GM12878 (cell line): ENCODE data around the gene AFAP1.

Experiments used
- GATAD2B ChIP-seq: fragments of 450-650 bp; conservative IDR thresholded peaks from 2 replicates; pipeline ENCODE4 v1.6.1; 2017; ENCODE audit warnings: low read depth, mild to moderate bottlenecking, moderate library complexity
- NR2C2 ChIP-seq: IDR thresholded peaks from 2 replicates; pipeline ENCODE4 v1.6.1; 2011; ENCODE audit warnings: borderline replicate concordance, low read depth; ENCODE audit not compliant: control insufficient read depth, insufficient read length
- RAD21 ChIP-seq: IDR thresholded peaks from 2 replicates; pipeline ENCODE4 v1.6.1; 2011; ENCODE audit warnings: mild to moderate bottlenecking, low read depth, low read length, moderate library complexity; ENCODE audit not compliant: insufficient read depth
- RFX5 ChIP-seq: IDR thresholded peaks from 2 replicates; pipeline ENCODE4 v1.6.1; 2011; ENCODE audit warnings: low read depth, low read length, improper control_type of control experiment
- SIN3A ChIP-seq: IDR thresholded peaks from 2 replicates; pipeline ENCODE4 v1.6.1; 2012; ENCODE audit warnings: low read depth, low read length, improper control_type of control experiment
- ZZZ3 ChIP-seq: IDR thresholded peaks from 2 replicates; pipeline ENCODE4 v1.6.1; 2011; ENCODE audit warnings: low read depth; ENCODE audit not compliant: control insufficient read depth, insufficient read length
- TF ChIP-seq, protein P1 (sequence below): IDR thresholded peaks from 2 replicates; pipeline ENCODE4 v1.6.1; 2011; ENCODE audit warnings: low read depth, low read length, improper control_type of control experiment, borderline replicate concordance
- TF ChIP-seq, protein P2 (sequence below), 3 experiments: IDR thresholded peaks in 2 of 3; conservative IDR thresholded peaks in 1 of 3; 2 replicates each; pipeline ENCODE4 v1.5.1; 2011; ENCODE audit warnings: low read depth in 3 of 3, low read length in 3 of 3, mild to moderate bottlenecking in 3 of 3, control low read depth in 2 of 3, moderate library complexity in 2 of 3, inconsistent platforms in 1 of 3, mixed read lengths in 1 of 3; ENCODE audit not compliant: control insufficient read depth in 2 of 3, insufficient read depth in 1 of 3; ENCODE audit errors: extremely low read depth in 1 of 3
- TF ChIP-seq, protein P3 (sequence below): fragments of 450-650 bp; IDR thresholded peaks from 2 replicates; pipeline ENCODE4 v1.6.1; 2016; ENCODE audit warnings: mild to moderate bottlenecking

DNA sequence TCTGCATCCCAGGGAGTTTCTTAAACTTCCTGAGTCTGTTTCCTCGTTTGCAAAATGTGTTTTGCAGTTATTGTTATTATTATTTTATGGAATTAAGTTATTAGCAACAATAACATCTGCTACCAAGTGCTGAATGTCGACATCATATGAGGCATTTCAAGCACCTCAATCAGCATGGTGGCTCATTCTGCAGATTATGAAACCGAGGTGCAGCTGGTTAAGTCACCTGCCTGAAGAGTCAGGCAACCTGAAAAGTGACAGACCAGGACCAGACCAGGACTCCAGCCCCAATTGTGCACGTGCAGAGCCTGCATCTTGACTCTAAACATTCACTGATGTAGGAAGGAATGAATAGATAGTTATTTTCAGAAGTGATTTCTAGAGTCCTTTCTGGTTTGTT, 99.8 kb downstream of the AFAP1 start:
- TF ChIP-seq, protein P1, sequence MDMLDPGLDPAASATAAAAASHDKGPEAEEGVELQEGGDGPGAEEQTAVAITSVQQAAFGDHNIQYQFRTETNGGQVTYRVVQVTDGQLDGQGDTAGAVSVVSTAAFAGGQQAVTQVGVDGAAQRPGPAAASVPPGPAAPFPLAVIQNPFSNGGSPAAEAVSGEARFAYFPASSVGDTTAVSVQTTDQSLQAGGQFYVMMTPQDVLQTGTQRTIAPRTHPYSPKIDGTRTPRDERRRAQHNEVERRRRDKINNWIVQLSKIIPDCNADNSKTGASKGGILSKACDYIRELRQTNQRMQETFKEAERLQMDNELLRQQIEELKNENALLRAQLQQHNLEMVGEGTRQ = no peak
- no peak for TF ChIP-seq SIN3A
- TF ChIP-seq RAD21 = no peak
- no peak for TF ChIP-seq NR2C2
- TF ChIP-seq, protein P2, sequence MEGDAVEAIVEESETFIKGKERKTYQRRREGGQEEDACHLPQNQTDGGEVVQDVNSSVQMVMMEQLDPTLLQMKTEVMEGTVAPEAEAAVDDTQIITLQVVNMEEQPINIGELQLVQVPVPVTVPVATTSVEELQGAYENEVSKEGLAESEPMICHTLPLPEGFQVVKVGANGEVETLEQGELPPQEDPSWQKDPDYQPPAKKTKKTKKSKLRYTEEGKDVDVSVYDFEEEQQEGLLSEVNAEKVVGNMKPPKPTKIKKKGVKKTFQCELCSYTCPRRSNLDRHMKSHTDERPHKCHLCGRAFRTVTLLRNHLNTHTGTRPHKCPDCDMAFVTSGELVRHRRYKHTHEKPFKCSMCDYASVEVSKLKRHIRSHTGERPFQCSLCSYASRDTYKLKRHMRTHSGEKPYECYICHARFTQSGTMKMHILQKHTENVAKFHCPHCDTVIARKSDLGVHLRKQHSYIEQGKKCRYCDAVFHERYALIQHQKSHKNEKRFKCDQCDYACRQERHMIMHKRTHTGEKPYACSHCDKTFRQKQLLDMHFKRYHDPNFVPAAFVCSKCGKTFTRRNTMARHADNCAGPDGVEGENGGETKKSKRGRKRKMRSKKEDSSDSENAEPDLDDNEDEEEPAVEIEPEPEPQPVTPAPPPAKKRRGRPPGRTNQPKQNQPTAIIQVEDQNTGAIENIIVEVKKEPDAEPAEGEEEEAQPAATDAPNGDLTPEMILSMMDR (IDR thresholded peaks at IDR 0.05 in 2 of 3, conservative IDR thresholded peaks at IDR 0.05 in 1 of 3; ENCODE audit: control insufficient read depth in 2 of 3, extremely low read depth in 1 of 3, insufficient read depth in 1 of 3, low read depth in 3 of 3, low read length in 3 of 3) = no peak
- TF ChIP-seq ZZZ3 = no peak
- TF ChIP-seq GATAD2B = no peak
- TF ChIP-seq RFX5 = no peak
- TF ChIP-seq, protein P3, sequence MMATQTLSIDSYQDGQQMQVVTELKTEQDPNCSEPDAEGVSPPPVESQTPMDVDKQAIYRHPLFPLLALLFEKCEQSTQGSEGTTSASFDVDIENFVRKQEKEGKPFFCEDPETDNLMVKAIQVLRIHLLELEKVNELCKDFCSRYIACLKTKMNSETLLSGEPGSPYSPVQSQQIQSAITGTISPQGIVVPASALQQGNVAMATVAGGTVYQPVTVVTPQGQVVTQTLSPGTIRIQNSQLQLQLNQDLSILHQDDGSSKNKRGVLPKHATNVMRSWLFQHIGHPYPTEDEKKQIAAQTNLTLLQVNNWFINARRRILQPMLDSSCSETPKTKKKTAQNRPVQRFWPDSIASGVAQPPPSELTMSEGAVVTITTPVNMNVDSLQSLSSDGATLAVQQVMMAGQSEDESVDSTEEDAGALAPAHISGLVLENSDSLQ = no peak
